Colonic mucosa (tissue), 4 donors: ENCODE data around the gene GAD2. TPM values are rescaled to one million over a fixed set of nuclear protein-coding genes. Genes with fewer than 3 reads are reported as not detected.

Experiments
- DNase-seq: peaks from one replicate; pipeline ENCODE4 v3.0.0-alpha.2; 2020
- H3K27ac ChIP-seq: fragments of 200-600 bp; one replicate; pipeline ENCODE4 v1.8.0; 2021
- H3K27me3 ChIP-seq: fragments of 200-600 bp; one replicate; pipeline ENCODE4 v1.8.0; 2021
- H3K36me3 ChIP-seq: fragments of 200-600 bp; one replicate; pipeline ENCODE4 v1.8.0; 2021
- H3K4me1 ChIP-seq: fragments of 200-600 bp; one replicate; pipeline ENCODE4 v1.8.0; 2021; ENCODE audit warnings: mild to moderate bottlenecking
- H3K4me3 ChIP-seq: fragments of 200-600 bp; one replicate; pipeline ENCODE4 v1.8.0; 2021
- H3K9ac ChIP-seq, 2 donors: one replicate each; pipeline ENCODE4 v1.7.0; 2013; ENCODE audit warnings: control low read depth in 2 of 2, low read depth in 2 of 2, low read length in 2 of 2
- H3K9me3 ChIP-seq: fragments of 200-600 bp; one replicate; pipeline ENCODE4 v1.8.0; 2021
- CTCF ChIP-seq: fragments of 200-600 bp; IDR thresholded peaks from one replicate; pipeline ENCODE4 v1.8.0; 2022; ENCODE audit warnings: antibody characterized with exemption, mild to moderate bottlenecking
- intact Hi-C: fragments of 100-400 bp; cut with DNase I; formaldehyde crosslinking; loops from one replicate; pipeline ENCODE4 v1.14.1; 2022
- total RNA-seq, 2 donors: library from RNA; stranded (reverse); fragmentation: NEBNext Ultra II Directional in 1 of 2; extraction: Animal tissue kit (Norgen Biotek cat#: 25700) in 1 of 2; gene quantifications; one replicate each; pipeline ENCODE4 v1.2.1, GENCODE V29; 2021
- donor health status: healthy.
- donor health status: DM: no; HTN: no; CAD: no.
- donor health status: DM: no; HTN: no; CAD: no.

Gene GAD2
- total RNA-seq, 2 donors from 2014 or later: not detected

- intact Hi-C loops: no loop called here
- TF ChIP-seq CTCF: no peak
- no peaks in the 10 kb centered on the region for H3K9me3 ChIP-seq
- no peaks in the 10 kb centered on the region for H3K27me3 ChIP-seq
- H3K27ac ChIP-seq: no peak overlapping the region
- no peak overlapping the region for H3K9ac ChIP-seq
- no peaks in the 10 kb centered on the region for H3K4me1 ChIP-seq
- DNase-seq: no peak
- H3K36me3 ChIP-seq: no peaks in the 10 kb centered on the region
- H3K4me3 ChIP-seq: no peak overlapping the region
Measured at GRCh38 chr10:26254616-26255015, 38.0 kb downstream of the GAD2 start.

DNA sequence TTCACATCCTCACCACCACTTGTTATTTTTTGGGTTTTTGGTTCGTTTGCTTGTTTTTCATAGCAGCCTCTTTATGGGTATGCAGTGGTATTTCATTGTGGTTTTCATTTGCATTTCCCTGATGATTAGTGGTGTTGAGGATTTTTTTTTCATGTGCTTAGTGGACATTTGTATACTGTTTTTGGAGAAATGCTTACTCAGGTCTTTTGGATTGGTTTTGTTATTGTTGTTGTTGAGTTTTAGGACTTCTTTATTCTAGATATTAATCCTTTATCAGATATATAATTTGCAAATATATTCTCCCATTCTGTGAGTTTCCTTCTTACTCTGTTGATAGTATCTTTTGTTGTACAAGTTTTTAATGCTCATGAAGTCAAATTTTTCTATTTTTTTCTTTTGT, 42.8 kb downstream of the GAD2 start:
- intact Hi-C loops: no loop called here
- no peak for TF ChIP-seq CTCF
- Histone ChIP-seq H3K4me3 (no peak overlapping the region), H3K4me1 (no peaks in the 10 kb centered on the region), H3K9ac (no peak overlapping the region), H3K9me3 (no peaks in the 10 kb centered on the region), H3K36me3 (no peaks in the 10 kb centered on the region), H3K27me3 (no peaks in the 10 kb centered on the region), H3K27ac (no peak overlapping the region)
- no peak for DNase-seq

- Histone ChIP-seq H3K27me3 (no peaks in the 10 kb centered on the region), H3K4me3 (no peak overlapping the region), H3K9ac (no peak overlapping the region), H3K4me1 (no peaks in the 10 kb centered on the region), H3K9me3 (no peaks in the 10 kb centered on the region), H3K36me3 (no peaks in the 10 kb centered on the region), H3K27ac (no peak overlapping the region)
- no peak for DNase-seq
- no peak for TF ChIP-seq CTCF
- intact Hi-C loops: loop anchor here (5.0 kb wide), 1 partner anchor 392 kb away; no protein-coding TSS in a partner anchor
Measured at GRCh38 chr10:26269754-26270153, 53.2 kb downstream of the GAD2 start.

DNA sequence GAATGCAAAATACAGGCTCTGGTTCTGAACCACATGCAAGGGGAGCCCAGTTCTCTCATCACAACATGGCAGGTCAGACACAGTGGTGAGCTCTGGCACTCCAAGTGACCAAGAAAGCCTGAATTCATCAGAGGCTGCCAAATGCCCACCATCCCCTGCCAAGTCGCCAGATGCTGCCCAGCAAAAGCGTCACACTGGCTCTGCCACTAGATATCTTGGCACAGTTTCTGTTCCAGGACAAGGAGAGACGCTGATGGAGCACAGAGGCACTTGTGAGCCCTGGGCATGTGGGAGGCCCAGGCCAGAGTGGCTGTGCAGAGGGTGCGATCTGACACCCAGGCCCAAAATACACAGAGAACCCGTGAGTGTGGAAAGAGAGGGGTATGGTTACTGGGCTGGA, 57.8 kb downstream of the GAD2 start:
- Histone ChIP-seq H3K36me3 (no peaks in the 10 kb centered on the region), H3K9me3 (no peaks in the 10 kb centered on the region), H3K4me1 (no peaks in the 10 kb centered on the region), H3K4me3 (no peak overlapping the region), H3K27me3 (no peaks in the 10 kb centered on the region), H3K9ac (no peak overlapping the region), H3K27ac (no peak overlapping the region)
- no peak for DNase-seq
- TF ChIP-seq CTCF: no peak
- intact Hi-C loops: no loop called here

GRCh38 chr10:26278295-26278694, 61.7 kb downstream of the GAD2 start:
- intact Hi-C loops: no loop called here
- Histone ChIP-seq H3K36me3 (no peaks in the 10 kb centered on the region), H3K4me1 (no peaks in the 10 kb centered on the region), H3K9ac (no peak overlapping the region), H3K9me3 (no peaks in the 10 kb centered on the region), H3K4me3 (no peak overlapping the region), H3K27me3 (no peaks in the 10 kb centered on the region), H3K27ac (no peak overlapping the region)
- DNase-seq: no peak
- no peak for TF ChIP-seq CTCF

GRCh38 chr10:26290236-26290635, 73.7 kb downstream of the GAD2 start:
- Histone ChIP-seq H3K27me3 (no peaks in the 10 kb centered on the region), H3K9ac (no peak overlapping the region), H3K36me3 (no peaks in the 10 kb centered on the region), H3K27ac (no peak overlapping the region), H3K4me3 (no peak overlapping the region), H3K9me3 (no peaks in the 10 kb centered on the region), H3K4me1 (no peaks in the 10 kb centered on the region)
- intact Hi-C loops: no loop called here
- TF ChIP-seq CTCF: no peak
- no peak for DNase-seq
